Ovary (tissue), 3 donors: ENCODE measurements around the gene TSTD2.

ENCODE experiments used
- EP300 ChIP-seq: sonication (generic); formaldehyde crosslinking; IDR thresholded peaks from one replicate; pipeline ENCODE4 v1.6.1; 2017; ENCODE audit warnings: antibody characterized with exemption
- POLR2A ChIP-seq: fragments of 450-650 bp; IDR thresholded peaks from one replicate; pipeline ENCODE4 v1.6.1; 2017; ENCODE audit warnings: antibody characterized with exemption, mild to moderate bottlenecking, moderate library complexity
- TF ChIP-seq, protein P1 (sequence below), 3 donors: fragments of 450-650 bp in 2 of 3; fragments of 200-600 bp in 1 of 3; IDR thresholded peaks; one replicate each; pipeline versions ENCODE4 v1.5.1 to v1.8.0; 2016 to 2022; ENCODE audit warnings: antibody characterized with exemption in 3 of 3, mild to moderate bottlenecking in 1 of 3
- donor health status: DM: no; HTN: no; CAD: no.

GRCh38 chr9:97572196-97572891, 60.8 kb downstream of the TSTD2 start:
- TF ChIP-seq, protein P1, sequence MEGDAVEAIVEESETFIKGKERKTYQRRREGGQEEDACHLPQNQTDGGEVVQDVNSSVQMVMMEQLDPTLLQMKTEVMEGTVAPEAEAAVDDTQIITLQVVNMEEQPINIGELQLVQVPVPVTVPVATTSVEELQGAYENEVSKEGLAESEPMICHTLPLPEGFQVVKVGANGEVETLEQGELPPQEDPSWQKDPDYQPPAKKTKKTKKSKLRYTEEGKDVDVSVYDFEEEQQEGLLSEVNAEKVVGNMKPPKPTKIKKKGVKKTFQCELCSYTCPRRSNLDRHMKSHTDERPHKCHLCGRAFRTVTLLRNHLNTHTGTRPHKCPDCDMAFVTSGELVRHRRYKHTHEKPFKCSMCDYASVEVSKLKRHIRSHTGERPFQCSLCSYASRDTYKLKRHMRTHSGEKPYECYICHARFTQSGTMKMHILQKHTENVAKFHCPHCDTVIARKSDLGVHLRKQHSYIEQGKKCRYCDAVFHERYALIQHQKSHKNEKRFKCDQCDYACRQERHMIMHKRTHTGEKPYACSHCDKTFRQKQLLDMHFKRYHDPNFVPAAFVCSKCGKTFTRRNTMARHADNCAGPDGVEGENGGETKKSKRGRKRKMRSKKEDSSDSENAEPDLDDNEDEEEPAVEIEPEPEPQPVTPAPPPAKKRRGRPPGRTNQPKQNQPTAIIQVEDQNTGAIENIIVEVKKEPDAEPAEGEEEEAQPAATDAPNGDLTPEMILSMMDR (IDR thresholded peaks at IDR 0.05) = no peak
- no peak for TF ChIP-seq EP300
- TF ChIP-seq POLR2A = no peak
